GM12878 (cell line): ENCODE results near the gene YPEL3.

Source experiments
- POLR2AphosphoS5 ChIP-seq: IDR thresholded peaks from 2 replicates; pipeline ENCODE4 v1.6.1; 2011; ENCODE audit warnings: mild to moderate bottlenecking, low read length, inconsistent platforms
- SP1 ChIP-seq: IDR thresholded peaks from one replicate; pipeline ENCODE4 v1.6.1; 2011; ENCODE audit warnings: low read depth, low read length

DNA sequence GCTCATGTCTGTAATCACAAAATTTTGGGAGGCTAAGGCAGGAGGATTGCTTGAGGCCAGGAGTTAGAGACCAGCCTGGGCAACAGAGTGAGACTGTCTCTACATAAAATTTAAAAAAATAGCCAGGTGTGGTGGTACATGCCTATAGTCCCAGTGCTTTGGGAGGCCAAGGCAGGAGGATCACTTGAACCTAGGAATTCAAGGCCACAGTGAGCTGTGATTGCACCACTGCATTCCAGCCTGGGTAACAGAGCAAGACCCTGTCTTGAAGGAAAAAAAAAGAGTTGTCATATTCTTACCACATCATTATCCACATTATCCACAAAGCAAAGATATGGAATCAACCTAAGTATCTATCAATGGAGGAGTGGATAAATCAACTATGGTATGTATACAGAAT is 48.0 kb upstream of the YPEL3 start:
- no peak for TF ChIP-seq POLR2AphosphoS5
- TF ChIP-seq SP1 = no peak
